ENCODE data around the gene APOO. TPM values are rescaled to one million over a fixed set of nuclear protein-coding genes. Genes with fewer than 3 reads are reported as not detected.

Gene APOO
- total and polyA plus RNA-seq, 4 donors: 5.4 to 18.0 (median 8.8) TPM

DNA sequence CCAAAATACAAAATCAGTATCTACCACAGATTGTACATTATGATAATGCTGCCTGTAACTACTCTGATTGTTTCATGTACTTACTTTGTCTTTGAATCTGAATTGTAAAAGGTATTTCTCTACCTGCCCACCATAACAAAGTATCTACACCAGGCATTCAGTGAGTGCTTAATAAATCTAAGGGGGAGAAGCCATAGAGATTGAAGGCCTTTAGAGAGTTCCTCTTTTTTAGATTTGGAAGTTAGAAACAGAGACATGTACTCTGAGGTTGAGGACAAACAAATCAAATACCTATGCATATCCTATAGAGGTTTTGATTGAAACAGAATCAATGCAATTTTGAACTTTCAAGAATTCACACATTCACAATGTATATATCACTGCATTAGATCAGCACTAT, 82.1 kb downstream of the APOO start:
- H3K27me3 ChIP-seq (ENCODE audit: control insufficient read depth in 4 of 4, insufficient read depth in 4 of 4, low read length in 3 of 4): peaks cover 0 to 3% (median 0%) of the 10 kb centered on the region in 4 donors
- no peak overlapping the region for H3K27ac ChIP-seq (ENCODE audit: low read depth in 1 of 2, low read length in 2 of 2)
- no peak overlapping the region for H3K9ac ChIP-seq (ENCODE audit: low read depth in 1 of 2, low read length in 2 of 2)
- TF ChIP-seq, protein P1, sequence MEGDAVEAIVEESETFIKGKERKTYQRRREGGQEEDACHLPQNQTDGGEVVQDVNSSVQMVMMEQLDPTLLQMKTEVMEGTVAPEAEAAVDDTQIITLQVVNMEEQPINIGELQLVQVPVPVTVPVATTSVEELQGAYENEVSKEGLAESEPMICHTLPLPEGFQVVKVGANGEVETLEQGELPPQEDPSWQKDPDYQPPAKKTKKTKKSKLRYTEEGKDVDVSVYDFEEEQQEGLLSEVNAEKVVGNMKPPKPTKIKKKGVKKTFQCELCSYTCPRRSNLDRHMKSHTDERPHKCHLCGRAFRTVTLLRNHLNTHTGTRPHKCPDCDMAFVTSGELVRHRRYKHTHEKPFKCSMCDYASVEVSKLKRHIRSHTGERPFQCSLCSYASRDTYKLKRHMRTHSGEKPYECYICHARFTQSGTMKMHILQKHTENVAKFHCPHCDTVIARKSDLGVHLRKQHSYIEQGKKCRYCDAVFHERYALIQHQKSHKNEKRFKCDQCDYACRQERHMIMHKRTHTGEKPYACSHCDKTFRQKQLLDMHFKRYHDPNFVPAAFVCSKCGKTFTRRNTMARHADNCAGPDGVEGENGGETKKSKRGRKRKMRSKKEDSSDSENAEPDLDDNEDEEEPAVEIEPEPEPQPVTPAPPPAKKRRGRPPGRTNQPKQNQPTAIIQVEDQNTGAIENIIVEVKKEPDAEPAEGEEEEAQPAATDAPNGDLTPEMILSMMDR (IDR thresholded peaks at IDR 0.05; ENCODE audit: low read depth, low read length, missing input control): no peak
- TF ChIP-seq YY1 (IDR thresholded peaks at IDR 0.05) (no peak), TAF1 (conservative IDR thresholded peaks at IDR 0.05) (no peak), GABPA (IDR thresholded peaks at IDR 0.05 in 1 of 2, conservative IDR thresholded peaks at IDR 0.05 in 1 of 2) (no peak), HNF4A (conservative IDR thresholded peaks at IDR 0.05) (no peak), RXRA (IDR thresholded peaks at IDR 0.05) (no peak), SP1 (IDR thresholded peaks at IDR 0.05) (no peak)
- TF ChIP-seq, protein P2, sequence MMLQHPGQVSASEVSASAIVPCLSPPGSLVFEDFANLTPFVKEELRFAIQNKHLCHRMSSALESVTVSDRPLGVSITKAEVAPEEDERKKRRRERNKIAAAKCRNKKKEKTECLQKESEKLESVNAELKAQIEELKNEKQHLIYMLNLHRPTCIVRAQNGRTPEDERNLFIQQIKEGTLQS (IDR thresholded peaks at IDR 0.05): no peak
- H3K4me1 ChIP-seq (ENCODE audit: control insufficient read depth in 4 of 4, insufficient read depth in 4 of 4, low read length in 3 of 4): peaks cover 0 to 3% (median under 1%) of the 10 kb centered on the region in 4 donors
- H3K4me3 ChIP-seq (ENCODE audit: low read depth in 1 of 3, low read length in 3 of 3): no peak overlapping the region
- DNase-seq (ENCODE audit: low spot score): no peak
- H3K9me3 ChIP-seq (ENCODE audit: control insufficient read depth in 4 of 4, low read length in 3 of 4): no peaks in the 10 kb centered on the region
- H3K36me3 ChIP-seq (ENCODE audit: control insufficient read depth in 4 of 4, insufficient read depth in 3 of 4, low read depth in 1 of 4, low read length in 3 of 4): no peaks in the 10 kb centered on the region

DNA sequence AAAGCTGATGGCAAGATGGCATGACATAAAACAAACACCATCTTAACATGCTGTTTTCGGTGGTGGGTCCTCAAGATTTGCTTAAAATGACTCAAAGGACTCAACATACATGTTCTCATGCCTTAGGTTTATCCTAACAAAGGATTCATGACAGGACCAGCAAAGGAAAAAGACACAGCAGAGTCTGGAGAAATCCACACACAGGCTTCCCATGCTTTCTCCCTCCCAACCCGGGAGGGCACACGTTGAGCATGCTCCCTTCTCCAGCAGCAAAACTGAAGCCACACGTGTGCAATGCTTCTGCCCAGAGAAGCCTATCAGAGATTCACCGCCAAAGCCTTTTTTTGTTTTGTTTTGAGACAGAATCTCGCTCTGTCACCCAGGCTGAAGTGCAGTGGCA, 84.9 kb downstream of the APOO start:
- TF ChIP-seq GABPA (IDR thresholded peaks at IDR 0.05 in 1 of 2, conservative IDR thresholded peaks at IDR 0.05 in 1 of 2) (no peak), HNF4A (conservative IDR thresholded peaks at IDR 0.05) (no peak), RAD21 (IDR thresholded peaks at IDR 0.05) (no peak), SP1 (IDR thresholded peaks at IDR 0.05) (no peak), YY1 (IDR thresholded peaks at IDR 0.05) (no peak), NR2F2 (IDR thresholded peaks at IDR 0.05) (no peak), TAF1 (conservative IDR thresholded peaks at IDR 0.05) (no peak), EGR1 (IDR thresholded peaks at IDR 0.05; ENCODE audit: low read depth in 2 of 2) (no peak), RXRA (IDR thresholded peaks at IDR 0.05) (no peak), FOXA1 (IDR thresholded peaks at IDR 0.05) (no peak), HNF4G (IDR thresholded peaks at IDR 0.05) (no peak), FOXA2 (IDR thresholded peaks at IDR 0.05) (no peak), JUND (IDR thresholded peaks at IDR 0.05) (no peak)
- TF ChIP-seq, protein P3, sequence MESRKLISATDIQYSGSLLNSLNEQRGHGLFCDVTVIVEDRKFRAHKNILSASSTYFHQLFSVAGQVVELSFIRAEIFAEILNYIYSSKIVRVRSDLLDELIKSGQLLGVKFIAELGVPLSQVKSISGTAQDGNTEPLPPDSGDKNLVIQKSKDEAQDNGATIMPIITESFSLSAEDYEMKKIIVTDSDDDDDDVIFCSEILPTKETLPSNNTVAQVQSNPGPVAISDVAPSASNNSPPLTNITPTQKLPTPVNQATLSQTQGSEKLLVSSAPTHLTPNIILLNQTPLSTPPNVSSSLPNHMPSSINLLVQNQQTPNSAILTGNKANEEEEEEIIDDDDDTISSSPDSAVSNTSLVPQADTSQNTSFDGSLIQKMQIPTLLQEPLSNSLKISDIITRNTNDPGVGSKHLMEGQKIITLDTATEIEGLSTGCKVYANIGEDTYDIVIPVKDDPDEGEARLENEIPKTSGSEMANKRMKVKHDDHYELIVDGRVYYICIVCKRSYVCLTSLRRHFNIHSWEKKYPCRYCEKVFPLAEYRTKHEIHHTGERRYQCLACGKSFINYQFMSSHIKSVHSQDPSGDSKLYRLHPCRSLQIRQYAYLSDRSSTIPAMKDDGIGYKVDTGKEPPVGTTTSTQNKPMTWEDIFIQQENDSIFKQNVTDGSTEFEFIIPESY (IDR thresholded peaks at IDR 0.05): no peak
- TF ChIP-seq, protein P4, sequence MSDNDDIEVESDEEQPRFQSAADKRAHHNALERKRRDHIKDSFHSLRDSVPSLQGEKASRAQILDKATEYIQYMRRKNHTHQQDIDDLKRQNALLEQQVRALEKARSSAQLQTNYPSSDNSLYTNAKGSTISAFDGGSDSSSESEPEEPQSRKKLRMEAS (IDR thresholded peaks at IDR 0.05): no peak
- TF ChIP-seq, protein P2 (IDR thresholded peaks at IDR 0.05): no peak
- TF ChIP-seq, protein P1 (IDR thresholded peaks at IDR 0.05; ENCODE audit: low read depth, low read length, missing input control): no peak
- Histone ChIP-seq H3K9ac (ENCODE audit: low read depth in 1 of 2, low read length in 2 of 2) (no peak overlapping the region), H3K4me1 (ENCODE audit: control insufficient read depth in 4 of 4, insufficient read depth in 4 of 4, low read length in 3 of 4) (no peaks in the 10 kb centered on the region), H3K36me3 (ENCODE audit: control insufficient read depth in 4 of 4, insufficient read depth in 3 of 4, low read depth in 1 of 4, low read length in 3 of 4) (no peaks in the 10 kb centered on the region), H3K4me3 (ENCODE audit: low read depth in 1 of 3, low read length in 3 of 3) (no peak overlapping the region), H3K9me3 (ENCODE audit: control insufficient read depth in 4 of 4, low read length in 3 of 4) (no peaks in the 10 kb centered on the region), H3K27ac (ENCODE audit: low read depth in 1 of 2, low read length in 2 of 2) (no peak overlapping the region), H3K27me3 (ENCODE audit: control insufficient read depth in 4 of 4, insufficient read depth in 4 of 4, low read length in 3 of 4) (peaks cover 0 to 3% (median 0%) of the 10 kb centered on the region in 4 donors)
- WGBS: 86% methylated on average over 6 of the region's 6 CpGs
- no peak for DNase-seq (ENCODE audit: low spot score)
